ENCODE results near the gene XAF1.

DNA sequence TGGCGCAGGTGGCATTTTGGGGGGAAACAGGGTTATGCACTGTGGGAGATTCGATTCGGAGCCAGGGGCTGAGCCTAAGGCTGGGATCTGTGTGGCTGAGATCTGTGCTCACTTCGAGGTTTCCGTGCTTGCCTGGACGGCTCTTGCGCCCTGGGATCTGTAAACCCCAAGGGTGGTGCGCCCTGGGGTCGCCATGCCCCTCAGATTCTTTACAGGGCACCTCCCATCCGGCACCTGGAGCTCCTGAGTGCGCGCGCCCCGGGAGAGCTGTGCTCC, 43.1 kb upstream of the XAF1 start:
- TF ChIP-seq, protein P1, sequence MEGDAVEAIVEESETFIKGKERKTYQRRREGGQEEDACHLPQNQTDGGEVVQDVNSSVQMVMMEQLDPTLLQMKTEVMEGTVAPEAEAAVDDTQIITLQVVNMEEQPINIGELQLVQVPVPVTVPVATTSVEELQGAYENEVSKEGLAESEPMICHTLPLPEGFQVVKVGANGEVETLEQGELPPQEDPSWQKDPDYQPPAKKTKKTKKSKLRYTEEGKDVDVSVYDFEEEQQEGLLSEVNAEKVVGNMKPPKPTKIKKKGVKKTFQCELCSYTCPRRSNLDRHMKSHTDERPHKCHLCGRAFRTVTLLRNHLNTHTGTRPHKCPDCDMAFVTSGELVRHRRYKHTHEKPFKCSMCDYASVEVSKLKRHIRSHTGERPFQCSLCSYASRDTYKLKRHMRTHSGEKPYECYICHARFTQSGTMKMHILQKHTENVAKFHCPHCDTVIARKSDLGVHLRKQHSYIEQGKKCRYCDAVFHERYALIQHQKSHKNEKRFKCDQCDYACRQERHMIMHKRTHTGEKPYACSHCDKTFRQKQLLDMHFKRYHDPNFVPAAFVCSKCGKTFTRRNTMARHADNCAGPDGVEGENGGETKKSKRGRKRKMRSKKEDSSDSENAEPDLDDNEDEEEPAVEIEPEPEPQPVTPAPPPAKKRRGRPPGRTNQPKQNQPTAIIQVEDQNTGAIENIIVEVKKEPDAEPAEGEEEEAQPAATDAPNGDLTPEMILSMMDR (IDR thresholded peaks at IDR 0.05), result no peak
- no peak for TF ChIP-seq POLR2A (IDR thresholded peaks at IDR 0.05)
- TF ChIP-seq POLR2AphosphoS5 (IDR thresholded peaks at IDR 0.05), result no peak
